GM23338 (cell line): ENCODE results near the gene PHLDA3. TPM values are rescaled to one million over a fixed set of nuclear protein-coding genes. Genes with fewer than 3 reads are reported as not detected.
"Not testable (repeated sequence)": the region's sequence is repeated elsewhere in the genome, so short reads cannot be mapped to it uniquely, and the experiment has no call there.

Experiments
- ATAC-seq: fragments of 200-7000 bp; cut with Tn5 transposase; 3 replicates; pipeline ENCODE4 v1.9.1; 2020
- DNase-seq: peaks from one replicate; pipeline ENCODE4 v3.0.0-alpha.2; 2015; ENCODE audit warnings: low spot score
- H2AFZ ChIP-seq: fragments of 200-600 bp; sonication (generic); 2 replicates; pipeline ENCODE4 v1.8.0; 2016; ENCODE audit warnings: antibody characterized with exemption, mild to moderate bottlenecking, moderate library complexity
- H3F3A ChIP-seq: fragments of 200-600 bp; sonication (generic); replicated peaks from 2 replicates; pipeline ENCODE4 v1.8.0; 2017; ENCODE audit warnings: antibody characterized with exemption, mixed run types, low read depth
- H3K27ac ChIP-seq: fragments of 200-600 bp; sonication (generic); 2 replicates; pipeline ENCODE4 v1.6.1; 2016; ENCODE audit warnings: low read depth
- H3K27me3 ChIP-seq: fragments of 200-600 bp; sonication (generic); 2 replicates; pipeline ENCODE4 v1.8.0; 2016; ENCODE audit warnings: mild to moderate bottlenecking, mixed run types, moderate library complexity; ENCODE audit not compliant: insufficient read depth
- H3K36me3 ChIP-seq: fragments of 200-600 bp; sonication (generic); 2 replicates; pipeline ENCODE4 v1.8.0; 2016; ENCODE audit warnings: mild to moderate bottlenecking; ENCODE audit not compliant: insufficient read depth
- H3K4me1 ChIP-seq: fragments of 200-600 bp; sonication (generic); 2 replicates; pipeline ENCODE4 v1.8.0; 2016; ENCODE audit warnings: mild to moderate bottlenecking, moderate library complexity; ENCODE audit not compliant: insufficient read depth
- H3K4me2 ChIP-seq: fragments of 200-600 bp; sonication (generic); 2 replicates; pipeline ENCODE4 v1.7.1; 2017; ENCODE audit warnings: mixed run types
- H3K4me3 ChIP-seq: fragments of 200-600 bp; sonication (generic); 2 replicates; pipeline ENCODE4 v1.6.1; 2016; ENCODE audit warnings: mixed run types
- H3K79me2 ChIP-seq: fragments of 200-600 bp; sonication (generic); replicated peaks from 2 replicates; pipeline ENCODE4 v1.8.0; 2017; ENCODE audit warnings: mild to moderate bottlenecking; ENCODE audit not compliant: insufficient read depth
- H3K9me2 ChIP-seq: fragments of 200-600 bp; sonication (generic); 2 replicates; pipeline ENCODE4 v1.8.0; 2017; ENCODE audit not compliant: insufficient read depth
- H4K20me1 ChIP-seq: fragments of 200-600 bp; sonication (generic); replicated peaks from 2 replicates; pipeline ENCODE4 v1.8.0; 2017; ENCODE audit warnings: mild to moderate bottlenecking; ENCODE audit not compliant: insufficient read depth
- H3K27ac Mint-ChIP-seq: 2 replicates; pipeline ENCODE4 v1.8.0; 2020; ENCODE audit warnings: inconsistent platforms, mild to moderate bottlenecking, moderate library complexity, mixed read lengths
- H3K27me3 Mint-ChIP-seq: 3 replicates; pipeline ENCODE4 v1.8.0; 2022; ENCODE audit warnings: low read depth, mild to moderate bottlenecking, moderate library complexity, mixed read lengths, inconsistent platforms; ENCODE audit not compliant: insufficient read depth, poor library complexity
- H3K36me3 Mint-ChIP-seq: 3 replicates; pipeline ENCODE4 v1.8.0; 2021; ENCODE audit warnings: low read depth, mild to moderate bottlenecking, inconsistent platforms, moderate library complexity, mixed read lengths
- H3K4me1 Mint-ChIP-seq: 3 replicates; pipeline ENCODE4 v1.8.0; 2020; ENCODE audit warnings: mild to moderate bottlenecking, inconsistent platforms, mixed read lengths
- H3K4me3 Mint-ChIP-seq: 3 replicates; pipeline ENCODE4 v1.8.0; 2021; ENCODE audit warnings: moderate library complexity, mild to moderate bottlenecking, inconsistent platforms, mixed read lengths
- H3K9me3 Mint-ChIP-seq: 3 replicates; pipeline ENCODE4 v1.8.0; 2020; ENCODE audit warnings: moderate library complexity, mild to moderate bottlenecking, inconsistent platforms, mixed read lengths
- CREB1 ChIP-seq: fragments of 250-450 bp; sonication (Bioruptor Pico); IDR thresholded peaks from 2 replicates; pipeline ENCODE4 v1.5.0; 2020; ENCODE audit warnings: low read depth, mild to moderate bottlenecking, moderate library complexity
- ETS1 ChIP-seq: IDR thresholded peaks from 2 replicates; pipeline ENCODE4 v1.6.1; 2016; ENCODE audit warnings: antibody characterized with exemption
- STAT1 ChIP-seq: IDR thresholded peaks from one replicate; pipeline ENCODE4 v1.6.1; 2016; ENCODE audit warnings: antibody characterized with exemption; ENCODE audit not compliant: unreplicated experiment
- ZNF114 ChIP-seq: fragments of 250-450 bp; sonication (Bioruptor Pico); IDR thresholded peaks from 2 replicates; pipeline ENCODE4 v1.5.0; 2020; ENCODE audit warnings: mild to moderate bottlenecking, moderate library complexity
- ZNF462 ChIP-seq: fragments of 250-450 bp; sonication (Bioruptor Pico); IDR thresholded peaks from 2 replicates; pipeline ENCODE4 v1.5.0; 2020; ENCODE audit warnings: mild to moderate bottlenecking, moderate library complexity
- polyA plus RNA-seq: library from polyadenylated mRNA; unstranded; fragments of >200 nt; fragmentation: Nextera tagmentation; extraction: Ambion mirVana; gene quantifications from 2 replicates; pipeline ENCODE4 v1.2.1, GENCODE V29; 2016
- total RNA-seq: library from RNA; depleted of rRNA; stranded (reverse); fragments of >200 nt; shearing (Covaris generic); gene quantifications from 2 replicates; pipeline ENCODE4 v1.2.3, GENCODE V29; 2014

The PHLDA3 gene
- total and polyA plus RNA-seq, 2 experiments from 2014 or later, result 37.5 to 87.4 TPM

- Histone ChIP-seq H3K4me1 (peaks cover 6% of the 10 kb centered on the region), H3K4me3 (no peak overlapping the region), H4K20me1 (no peaks in the 10 kb centered on the region), H3K79me2 (no peaks in the 10 kb centered on the region), H3K4me2 (no peak overlapping the region), H3K27ac (no peak overlapping the region), H3K9me2 (no peaks in the 10 kb centered on the region), H2AFZ (no peak overlapping the region), H3K27me3 (no peaks in the 10 kb centered on the region), H3F3A (no peaks in the 10 kb centered on the region), H3K36me3 (no peaks in the 10 kb centered on the region)
- TF ChIP-seq ZNF114 (CRISPR knock-in tag) (no peak), CREB1 (CRISPR knock-in tag) (no peak), ETS1 (no peak), ZNF462 (CRISPR knock-in tag) (no peak), STAT1 (no peak)
- Mint-ChIP-seq H3K36me3 (peaks cover 9% of the 10 kb centered on the region), H3K9me3 (peaks cover 3% of the 10 kb centered on the region; the same call in 1 of the 3 replicates), H3K27me3 (peaks cover 4% of the 10 kb centered on the region), H3K4me3 (no peak overlapping the region), H3K4me1 (peaks cover 19% of the 10 kb centered on the region), H3K27ac (peak overlapping the region; percentile 19; the same call in 1 of the 2 replicates)
- peak; percentile 52 for ATAC-seq
- DNase-seq, result no peak
Observed at GRCh38 chr1:201493757-201494617, 25.0 kb upstream of the PHLDA3 start.

GRCh38 chr1:201493026-201493656 is 24.2 kb upstream of the PHLDA3 start:
- not testable (repeated sequence) for H3K9me2 ChIP-seq, H2AFZ ChIP-seq, H3F3A ChIP-seq, DNase-seq, H3K4me1 ChIP-seq, H3K36me3 Mint-ChIP-seq, ATAC-seq, H3K27ac Mint-ChIP-seq, H3K27me3 Mint-ChIP-seq, H3K27me3 ChIP-seq, H3K79me2 ChIP-seq, H3K4me3 ChIP-seq, H3K36me3 ChIP-seq, H3K27ac ChIP-seq, H3K4me3 Mint-ChIP-seq, H4K20me1 ChIP-seq, H3K4me2 ChIP-seq, H3K9me3 Mint-ChIP-seq
- peaks cover 19% of the 10 kb centered on the region for H3K4me1 Mint-ChIP-seq
